Measurements from ENCODE around the gene ITIH1.

ITIH1 gene

DNA sequence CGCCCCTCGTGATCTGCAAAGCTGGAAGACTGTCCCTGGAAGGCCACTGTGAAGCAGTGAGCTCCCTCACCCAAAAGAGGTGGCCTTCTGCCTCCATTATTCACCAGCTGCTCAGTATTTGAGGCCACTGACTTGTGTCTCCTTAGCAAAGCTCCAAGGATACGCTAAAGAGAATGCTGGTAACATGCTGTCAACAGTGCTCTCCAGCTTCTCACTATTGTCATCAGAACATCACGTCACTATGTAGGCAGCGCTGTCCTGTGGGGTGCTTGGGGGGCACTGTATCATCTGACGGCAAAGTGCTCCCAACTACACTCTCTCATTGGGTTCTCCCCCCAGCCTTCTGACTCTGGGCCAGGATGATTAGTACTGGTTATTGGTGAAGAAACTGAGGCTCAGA is 38.8 kb downstream of the ITIH1 start:
- DNase-seq (ENCODE audit: low read depth): no peak

DNA sequence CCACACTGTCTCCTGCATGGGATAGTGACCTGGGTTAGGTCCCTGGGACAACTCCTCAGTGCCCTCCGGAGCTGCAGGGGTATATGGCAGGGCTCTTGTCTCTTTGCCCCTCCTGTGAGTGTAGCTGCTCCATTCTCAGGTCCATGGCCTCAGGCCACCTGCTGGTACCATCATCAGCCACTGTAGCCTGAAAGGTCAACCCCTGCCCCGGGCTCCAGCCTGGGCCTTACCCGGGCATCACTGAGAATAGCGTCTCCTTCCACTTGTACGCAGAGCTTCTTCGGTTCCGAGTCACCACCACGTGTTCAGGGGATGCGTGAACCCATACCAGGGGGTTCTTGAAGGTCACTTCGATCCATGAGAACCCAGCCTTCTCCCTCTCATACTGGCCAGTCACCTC is 39.3 kb downstream of the ITIH1 start:
- DNase-seq (ENCODE audit: low read depth): no peak

GRCh38 chr3:52817221-52817620 is 39.8 kb downstream of the ITIH1 start:
- DNase-seq (ENCODE audit: low read depth): no peak

DNA sequence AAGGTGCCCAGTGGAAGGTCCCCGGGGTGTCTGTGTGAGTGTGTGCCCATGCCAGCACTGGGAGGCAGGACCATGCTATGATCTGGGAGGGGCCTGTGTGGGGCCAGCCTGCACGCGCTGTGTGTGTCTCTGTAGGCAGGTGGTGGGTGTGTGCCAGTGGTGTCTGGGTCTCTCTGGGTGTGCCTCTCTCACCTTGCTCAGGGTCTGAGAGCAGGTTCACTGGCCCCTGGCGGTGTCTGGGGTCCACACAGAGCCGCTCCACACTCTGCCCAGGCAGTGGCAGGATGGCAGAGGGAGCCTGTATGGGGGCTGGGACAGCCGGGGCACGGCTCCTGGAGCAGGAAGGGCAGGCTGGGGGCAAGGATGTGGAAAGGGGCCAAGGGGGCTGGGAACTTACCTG is 40.5 kb downstream of the ITIH1 start:
- DNase-seq (ENCODE audit: low read depth): no peak

DNA sequence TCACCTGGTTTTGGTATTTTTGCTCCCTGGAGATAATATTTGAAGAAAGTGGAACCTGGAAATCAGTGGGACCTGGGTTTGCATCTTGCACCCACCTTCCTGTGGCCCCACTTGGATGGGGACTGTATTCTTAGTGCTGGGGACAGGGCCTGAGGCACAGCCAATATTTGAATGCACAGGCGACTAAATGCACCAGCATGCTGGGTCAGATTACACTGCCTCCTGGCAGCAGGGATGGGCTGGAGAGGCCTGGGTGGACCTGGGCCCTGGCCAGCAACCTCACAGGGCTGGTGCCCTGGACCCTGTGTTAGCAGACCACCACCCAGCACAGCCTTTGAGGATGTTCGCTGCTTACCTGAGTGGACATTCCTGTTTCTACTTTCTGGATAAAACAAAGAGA is 42.5 kb downstream of the ITIH1 start:
- no peak for DNase-seq (ENCODE audit: low read depth)

DNA sequence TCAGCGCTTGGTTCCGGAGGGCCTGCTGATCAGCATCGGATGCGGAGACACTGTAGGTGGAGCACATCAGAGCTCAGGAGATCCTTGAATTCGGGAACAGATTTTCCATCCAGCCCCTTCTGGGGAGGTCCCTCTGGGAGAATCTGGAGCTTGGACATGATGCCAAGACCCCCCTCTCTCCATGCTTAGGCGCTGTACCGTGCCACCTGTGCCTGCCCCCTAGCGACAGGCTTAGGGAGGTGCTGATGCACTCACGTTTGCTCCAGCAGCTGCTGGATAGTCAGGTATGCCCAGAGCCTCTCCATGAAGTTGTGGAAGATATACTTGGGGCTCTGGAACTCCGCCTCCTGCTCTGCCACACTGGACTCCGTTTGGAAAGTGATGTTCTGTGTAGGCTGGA is 43.3 kb downstream of the ITIH1 start:
- peak; percentile 15 for DNase-seq (ENCODE audit: low read depth)

GRCh38 chr3:52822363-52822762 is 45.0 kb downstream of the ITIH1 start:
- no peak for DNase-seq (ENCODE audit: low read depth)

DNA sequence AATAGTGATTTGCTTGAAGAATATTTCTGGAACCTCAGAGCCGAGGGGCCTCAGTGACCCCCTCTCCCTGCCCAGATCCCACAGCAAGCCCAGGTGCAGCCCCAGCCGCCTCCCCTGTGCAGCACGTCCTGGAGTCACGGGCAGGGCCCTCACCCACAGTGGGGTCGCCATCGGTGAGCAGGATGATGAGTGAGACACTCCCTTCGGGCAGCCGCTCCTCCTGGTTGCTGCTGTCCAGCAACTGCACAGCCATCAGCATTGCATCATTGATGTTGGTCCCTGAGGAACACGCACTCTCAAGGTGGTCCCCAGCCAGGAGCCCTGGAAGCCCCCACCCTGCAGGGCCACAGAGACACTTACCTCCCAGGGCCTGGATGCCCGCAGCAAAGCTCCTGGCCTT is 46.6 kb downstream of the ITIH1 start:
- no peak for DNase-seq (ENCODE audit: low read depth)

GRCh38 chr3:52827441-52827840 is 50.0 kb downstream of the ITIH1 start:
- DNase-seq (ENCODE audit: low read depth): peak; percentile 32

DNA sequence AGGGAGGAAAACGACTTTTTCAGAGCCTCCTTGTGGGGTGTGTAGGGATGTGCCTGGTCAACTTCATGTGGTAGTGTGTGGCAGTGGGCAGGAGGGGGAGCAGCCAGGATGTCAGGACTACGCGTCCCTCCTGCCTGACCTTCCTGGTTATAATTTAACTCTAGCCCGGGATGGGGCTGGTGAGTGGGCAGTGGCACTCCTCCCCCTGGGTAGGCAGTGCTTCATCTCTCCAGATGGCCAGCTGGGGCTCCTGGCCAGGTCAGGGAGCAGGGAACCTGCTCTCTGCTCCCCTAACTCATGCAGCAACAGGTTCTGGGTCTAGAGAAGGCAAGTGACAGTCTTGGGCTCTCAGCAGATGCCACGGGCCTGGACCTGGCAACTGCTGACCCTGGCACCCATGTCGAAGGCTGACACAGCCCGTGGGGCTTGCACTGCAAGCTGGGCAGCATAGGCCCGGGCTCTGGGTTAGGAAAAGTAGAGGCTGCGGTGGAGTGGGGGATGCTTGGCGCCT is 50.5 kb downstream of the ITIH1 start:
- DNase-seq (ENCODE audit: low read depth): no peak

DNA sequence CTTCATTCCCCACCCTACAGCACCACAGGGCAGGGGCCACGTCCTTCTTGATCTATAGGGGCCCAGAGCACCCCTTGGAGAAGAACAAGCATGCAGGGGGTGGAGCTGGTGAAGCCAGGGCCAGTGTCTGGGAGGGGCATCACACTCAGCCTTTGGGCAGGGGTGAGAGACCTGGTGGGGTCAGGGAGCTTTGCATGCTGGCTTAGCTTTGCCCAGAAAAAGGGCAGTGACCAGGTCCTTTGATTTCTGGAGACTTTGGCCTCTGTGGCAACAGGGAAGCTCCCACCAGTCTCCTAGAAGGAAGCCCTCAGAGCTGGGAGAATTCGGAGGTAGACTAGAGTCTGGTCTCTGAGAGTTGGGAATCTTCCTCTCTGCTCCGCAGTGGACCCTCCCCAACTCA is 52.1 kb downstream of the ITIH1 start:
- no peak for DNase-seq (ENCODE audit: low read depth)

DNA sequence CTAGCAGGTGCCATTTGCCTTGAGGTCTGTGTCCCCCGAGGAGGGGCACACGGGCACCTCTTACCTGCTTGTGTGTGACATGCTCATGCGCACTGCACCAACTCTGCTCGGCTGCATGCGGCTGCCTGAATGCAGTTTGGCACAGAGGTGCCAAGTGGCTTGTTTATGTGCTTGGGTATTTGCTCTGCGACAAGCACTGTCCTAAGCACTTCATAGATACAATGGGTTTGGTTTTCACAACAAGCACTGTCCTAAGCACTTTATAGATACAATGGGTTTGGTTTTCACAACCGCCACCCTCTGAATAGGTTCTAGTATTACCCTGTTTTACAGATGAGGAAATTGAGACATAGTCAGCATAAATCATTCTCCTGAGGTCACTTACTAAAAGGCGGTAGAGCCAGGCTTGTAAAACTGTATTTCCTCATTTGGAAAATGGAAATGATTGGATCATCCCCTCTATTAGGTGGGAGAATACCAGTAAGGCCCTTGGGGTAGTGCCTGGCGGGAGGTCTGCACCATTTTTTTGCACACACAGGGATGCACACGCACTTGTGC is 52.6 kb downstream of the ITIH1 start:
- DNase-seq (ENCODE audit: low read depth): no peak

GRCh38 chr3:52830535-52831258 is 53.3 kb downstream of the ITIH1 start, which contains the start of gene ITIH4:
Gene ITIH4 (minus strand): TSS chr3:52830672. CDS start chr3:52830642, 30 bp downstream.
- DNase-seq (ENCODE audit: low read depth): no peak

DNA sequence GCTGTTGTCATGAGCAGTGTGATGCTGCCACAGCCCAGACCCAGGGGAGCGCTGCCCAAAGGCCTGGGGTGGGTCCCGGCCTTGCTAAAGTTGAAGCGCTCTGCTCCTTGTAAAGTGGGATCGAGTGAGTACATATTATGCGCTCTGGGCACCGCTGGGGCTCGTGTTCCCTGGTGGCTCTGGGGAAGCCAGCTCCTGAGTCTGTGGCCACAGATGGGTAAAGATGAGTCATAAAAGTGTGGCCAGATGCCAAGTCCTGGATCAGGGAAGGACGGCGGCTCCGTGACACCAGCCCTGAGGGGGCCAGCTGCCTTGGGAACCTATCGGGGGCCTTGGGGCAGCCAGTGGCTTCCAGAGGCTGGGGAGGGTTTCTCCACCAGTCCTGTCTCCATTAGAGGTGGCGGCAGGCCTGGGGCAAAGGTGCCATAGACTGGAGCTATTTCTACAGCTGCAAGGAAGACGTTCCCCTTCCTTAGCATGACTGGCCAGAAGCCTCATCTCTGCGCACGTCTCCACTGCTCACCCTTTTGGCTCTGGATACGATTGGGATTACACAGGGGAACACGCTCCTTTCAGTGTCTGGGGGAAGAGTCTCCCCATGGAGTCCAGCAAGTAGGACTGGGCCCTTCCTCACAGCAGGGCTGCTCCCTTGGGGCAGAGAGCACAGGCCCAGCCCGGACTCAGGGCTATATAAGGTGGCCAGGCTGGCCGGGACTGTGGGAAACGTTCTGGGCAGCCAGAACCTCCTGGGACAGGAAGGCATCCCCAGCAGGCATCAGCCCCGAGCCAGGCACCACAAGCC is 54.3 kb downstream of the ITIH1 start:
- peak; percentile 51 for DNase-seq (ENCODE audit: low read depth)

- no peak for DNase-seq (ENCODE audit: low read depth)
These were observed 55.8 kb downstream of the ITIH1 start for GRCh38 chr3:52833202-52833601.

DNA sequence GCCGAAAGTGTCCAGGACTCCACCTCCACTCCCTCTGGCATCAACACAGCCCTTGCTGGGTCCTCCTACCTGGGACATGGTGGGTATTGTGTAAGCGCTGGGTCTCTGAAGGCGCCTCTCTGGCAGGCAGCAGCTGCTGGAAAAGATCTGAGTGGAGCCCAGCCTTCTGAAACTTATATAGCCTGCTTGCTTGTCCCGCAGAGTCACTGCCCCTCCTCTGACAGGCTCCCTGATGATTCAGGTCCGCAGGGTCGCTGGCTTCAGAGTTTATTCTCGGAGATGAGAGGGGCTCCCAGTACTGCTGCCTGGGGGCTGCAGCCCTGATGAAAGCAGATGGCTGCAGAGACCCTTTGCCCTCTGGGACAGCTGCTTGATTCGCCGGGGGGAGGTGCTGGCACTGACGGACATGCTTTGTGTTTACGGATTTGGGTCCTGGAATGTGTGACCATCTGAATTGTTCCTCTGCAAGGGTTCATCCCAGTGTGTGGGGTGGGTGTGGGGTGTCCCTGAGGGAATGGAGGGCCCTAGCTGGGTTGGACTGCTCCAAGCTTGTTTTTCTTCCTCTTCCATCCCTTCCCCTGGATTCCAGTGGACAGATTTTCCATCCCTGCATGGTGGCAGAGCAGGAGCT is 57.6 kb downstream of the ITIH1 start, which contains the start of gene MUSTN1:
MUSTN1 (minus strand) TSS at position 149 of the 631 bp plus-strand sequence; CDS start at position 78, 71 bp downstream.
- DNase-seq (ENCODE audit: low read depth): no peak

GRCh38 chr3:52835766-52836470 is 58.5 kb downstream of the ITIH1 start:
- no peak for DNase-seq (ENCODE audit: low read depth)

- no peak for DNase-seq (ENCODE audit: low read depth)
These were observed 59.1 kb downstream of the ITIH1 start for GRCh38 chr3:52836471-52836845.

DNA sequence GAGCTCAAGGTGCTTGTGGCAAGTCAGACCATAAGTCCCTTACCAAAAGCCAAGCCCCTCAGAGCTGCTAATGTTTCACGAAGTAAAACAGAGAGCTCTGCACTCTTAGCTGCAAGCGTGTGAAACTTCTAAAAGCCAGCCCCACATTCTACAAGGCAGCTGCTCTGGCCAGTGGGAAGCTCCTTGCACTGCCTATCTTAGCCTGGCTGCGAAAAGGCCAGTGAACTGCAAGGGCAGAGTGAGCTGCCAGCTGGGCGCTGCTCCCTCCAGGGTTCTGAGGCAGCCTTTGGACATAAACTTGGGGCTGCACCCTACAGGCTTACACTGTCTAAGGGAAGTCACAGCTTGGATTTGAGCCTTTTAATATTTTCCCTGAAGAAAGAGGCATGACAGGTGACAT is 59.6 kb downstream of the ITIH1 start:
- DNase-seq (ENCODE audit: low read depth): no peak

GRCh38 chr3:52838561-52839267 is 61.3 kb downstream of the ITIH1 start:
- no peak for DNase-seq (ENCODE audit: low read depth)

GRCh38 chr3:52839268-52839575 is 61.8 kb downstream of the ITIH1 start:
- DNase-seq (ENCODE audit: low read depth): no peak
